Suprapubic skin (tissue), 4 donors: ENCODE results near the gene GALR3. TPM values are rescaled to one million over a fixed set of nuclear protein-coding genes. Genes with fewer than 3 reads are reported as not detected.
A peak's percentile ranks its signal among the peaks of the same experiment; 100 is the strongest.

ENCODE experiments used
- DNase-seq, 2 donors: peaks; one replicate each; pipeline ENCODE4 v3.0.0-alpha.2; 2019; ENCODE audit warnings: low spot score in 2 of 2
- H3K27ac ChIP-seq: fragments of 200-600 bp; sonication (generic); one replicate; pipeline ENCODE4 v1.5.1; 2019
- H3K27me3 ChIP-seq: fragments of 200-600 bp; sonication (generic); one replicate; pipeline ENCODE4 v1.5.1; 2019
- H3K36me3 ChIP-seq: fragments of 200-600 bp; sonication (generic); one replicate; pipeline ENCODE4 v1.5.1; 2019
- H3K4me1 ChIP-seq: fragments of 200-600 bp; sonication (generic); one replicate; pipeline ENCODE4 v1.5.1; 2019
- H3K4me3 ChIP-seq: fragments of 200-600 bp; sonication (generic); one replicate; pipeline ENCODE4 v1.5.1; 2019; ENCODE audit warnings: mild to moderate bottlenecking
- H3K9me3 ChIP-seq: fragments of 200-600 bp; sonication (generic); one replicate; pipeline ENCODE4 v1.5.1; 2019
- CTCF ChIP-seq, 2 donors: fragments of 200-600 bp in 1 of 2; fragments of 450-650 bp in 1 of 2; sonication (generic) in 1 of 2; IDR thresholded peaks; one replicate each; pipeline ENCODE4 v1.5.1; 2016 to 2019; ENCODE audit warnings: antibody characterized with exemption in 2 of 2, mild to moderate bottlenecking in 1 of 2, moderate library complexity in 1 of 2
- EP300 ChIP-seq: sonication (generic); formaldehyde crosslinking; IDR thresholded peaks from one replicate; pipeline ENCODE4 v1.6.1; 2017; ENCODE audit warnings: antibody characterized with exemption
- POLR2A ChIP-seq, 2 donors: fragments of 450-650 bp; IDR thresholded peaks; one replicate each; pipeline ENCODE4 v1.6.1; 2017; ENCODE audit warnings: antibody characterized with exemption in 2 of 2, mild to moderate bottlenecking in 2 of 2, moderate library complexity in 2 of 2
- POLR2AphosphoS5 ChIP-seq, 3 donors: sonication (generic); formaldehyde crosslinking; IDR thresholded peaks; one replicate each; pipeline ENCODE4 v1.6.1; 2017; ENCODE audit warnings: antibody characterized with exemption in 3 of 3
- WGBS: methylation state at CpG from one replicate; pipeline ENCODE4 v1.1.5; 2018; 5-methylcytosine and 5-hydroxymethylcytosine counted together
- total RNA-seq, 4 donors: library from RNA; depleted of rRNA; stranded (reverse); fragments of >200 nt; gene quantifications; one replicate each; pipeline ENCODE4 v1.1.0, GENCODE V29; 2016

The GALR3 gene
- total RNA-seq, 4 donors from 2014 or later = not detected

GRCh38 chr22:37803639-37804351, 19.4 kb upstream of the GALR3 start:
- H3K9me3 ChIP-seq = no peaks in the 10 kb centered on the region
- no peak for DNase-seq

GRCh38 chr22:37804352-37804880, 18.8 kb upstream of the GALR3 start:
- Histone ChIP-seq H3K4me1 (peaks cover 67% of the 10 kb centered on the region), H3K4me3 (peak overlapping the region; percentile 75), H3K27ac (peak overlapping the region; percentile 91), H3K36me3 (no peaks in the 10 kb centered on the region), H3K27me3 (no peaks in the 10 kb centered on the region), H3K9me3 (no peaks in the 10 kb centered on the region)
- no peak for DNase-seq
- 5% methylated on average over 10 of the region's 29 CpGs for WGBS
- TF ChIP-seq POLR2AphosphoS5 (IDR thresholded peaks at IDR 0.05) (no peak), EP300 (no peak), POLR2A (IDR thresholded peaks at IDR 0.05) (no peak), CTCF (IDR thresholded peaks at IDR 0.05) (no peak)

More at GRCh38 chr22:37803639-37804351, 19.4 kb upstream of the GALR3 start:
- WGBS = 55% methylated on average over 33 of the region's 34 CpGs
- Histone ChIP-seq H3K27me3 (no peaks in the 10 kb centered on the region), H3K4me3 (peak overlapping the region; percentile 75), H3K36me3 (no peaks in the 10 kb centered on the region), H3K27ac (no peak overlapping the region), H3K4me1 (peaks cover 62% of the 10 kb centered on the region)
- TF ChIP-seq POLR2A (IDR thresholded peaks at IDR 0.05) (no peak), POLR2AphosphoS5 (IDR thresholded peaks at IDR 0.05) (no peak), EP300 (no peak), CTCF (IDR thresholded peaks at IDR 0.05) (no peak)

- H3K4me1 ChIP-seq = peaks cover 69% of the 10 kb centered on the region
- TF ChIP-seq POLR2A (IDR thresholded peaks at IDR 0.05) (peak; percentile 13 to 64), EP300 (no peak), POLR2AphosphoS5 (IDR thresholded peaks at IDR 0.05) (peak in 2 of 3 donors; percentile 75 to 94), CTCF (IDR thresholded peaks at IDR 0.05) (no peak)
- 10% methylated on average over 4 of the region's 87 CpGs for WGBS
Measured at GRCh38 chr22:37804881-37805809, 18.0 kb upstream of the GALR3 start.

GRCh38 chr22:37805810-37806277, 17.3 kb upstream of the GALR3 start:
- Histone ChIP-seq H3K36me3 (no peaks in the 10 kb centered on the region), H3K4me3 (peak overlapping the region; percentile 75), H3K27ac (peak overlapping the region; percentile 91), H3K4me1 (peaks cover 69% of the 10 kb centered on the region), H3K9me3 (no peaks in the 10 kb centered on the region), H3K27me3 (no peaks in the 10 kb centered on the region)
- TF ChIP-seq POLR2A (IDR thresholded peaks at IDR 0.05) = no peak
- TF ChIP-seq POLR2AphosphoS5 (IDR thresholded peaks at IDR 0.05) = no peak
- TF ChIP-seq CTCF (IDR thresholded peaks at IDR 0.05) = no peak
- no peak for TF ChIP-seq EP300
- WGBS = 20% methylated on average over 10 of the region's 10 CpGs
- DNase-seq = no peak

More at GRCh38 chr22:37804881-37805809, 18.0 kb upstream of the GALR3 start:
- Histone ChIP-seq H3K36me3 (no peaks in the 10 kb centered on the region), H3K27ac (peak overlapping the region; percentile 91), H3K27me3 (no peaks in the 10 kb centered on the region), H3K9me3 (no peaks in the 10 kb centered on the region), H3K4me3 (peak overlapping the region; percentile 75)
- peak; percentile 94 to 96 for DNase-seq
